SK-MEL-5 (cell line): ENCODE data around the gene ZDHHC11. TPM values are rescaled to one million over a fixed set of nuclear protein-coding genes. Genes with fewer than 3 reads are reported as not detected.
A peak's percentile ranks its signal among the peaks of the same experiment; 100 is the strongest.

Source experiments
- DNase-seq: peaks from one replicate; pipeline ENCODE4 v3.0.0-alpha.2; 2016; ENCODE audit warnings: low read depth, low spot score
- in situ Hi-C: cut with HindIII; loops from 2 replicates; pipeline ENCODE4 v1.10.0; 2016; ENCODE audit warnings: low sequenced_read_pairs, high pct_unique_total_duplicates, low pct_unique_long_range_greater_than_20kb
- polyA plus RNA-seq, 2 experiments: library from polyadenylated mRNA; depleted of rRNA; stranded (reverse); fragments of >200 nt; gene quantifications; 2 replicates each; pipeline ENCODE4 v1.2.3, GENCODE V29; 2015
- total RNA-seq: library from RNA; depleted of rRNA; stranded (reverse); fragments of >200 nt; shearing (Covaris generic); gene quantifications from 2 replicates; pipeline ENCODE4 v1.2.3, GENCODE V29; 2014; rRNA removed

The ZDHHC11 gene, protein sequence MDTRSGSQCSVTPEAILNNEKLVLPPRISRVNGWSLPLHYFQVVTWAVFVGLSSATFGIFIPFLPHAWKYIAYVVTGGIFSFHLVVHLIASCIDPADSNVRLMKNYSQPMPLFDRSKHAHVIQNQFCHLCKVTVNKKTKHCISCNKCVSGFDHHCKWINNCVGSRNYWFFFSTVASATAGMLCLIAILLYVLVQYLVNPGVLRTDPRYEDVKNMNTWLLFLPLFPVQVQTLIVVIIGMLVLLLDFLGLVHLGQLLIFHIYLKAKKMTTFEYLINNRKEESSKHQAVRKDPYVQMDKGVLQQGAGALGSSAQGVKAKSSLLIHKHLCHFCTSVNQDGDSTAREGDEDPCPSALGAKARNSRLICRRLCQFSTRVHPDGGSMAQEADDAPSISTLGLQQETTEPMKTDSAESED
- total RNA-seq: 15.7 and 18.2 TPM in 2 replicates
- 5.3 and 11.6 TPM in 2 replicates for polyA plus RNA-seq (2015; cell fraction: cytosol; rRNA removed)
- 311 and 517 TPM in 2 replicates for polyA plus RNA-seq (2015; cell fraction: nucleus; rRNA removed)

DNA sequence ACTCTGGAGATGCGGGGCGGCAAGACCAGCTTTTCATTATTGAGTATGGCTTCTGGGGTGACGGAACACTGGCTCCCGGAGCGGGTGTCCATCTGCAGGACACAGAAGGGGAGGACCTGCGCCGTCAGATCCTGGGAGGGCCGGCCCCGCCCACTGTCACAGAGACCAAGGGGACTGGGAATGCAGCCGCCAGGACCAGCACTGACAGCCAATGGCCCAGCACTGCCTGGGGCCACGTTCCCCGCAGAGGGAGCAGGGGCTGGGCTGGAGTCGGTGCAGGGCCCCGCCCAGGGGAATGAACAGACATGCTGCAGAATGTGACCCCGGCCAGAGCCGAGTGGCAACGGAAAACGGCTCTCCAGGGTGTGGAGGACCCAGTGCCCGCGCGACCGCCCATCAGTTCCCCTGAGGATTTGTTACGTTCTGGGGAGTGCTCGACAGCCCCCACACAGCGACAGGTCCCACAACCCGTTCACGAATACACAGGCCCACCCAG, at the start of gene ZDHHC11:
Gene ZDHHC11 (minus strand): TSS at position 476 of the 496 bp plus-strand sequence. CDS start 384 bp downstream, at position 92.
- in situ Hi-C loops: no loop called here
- no peak for DNase-seq

GRCh38 chr5:893711-894110, 42.9 kb upstream of the ZDHHC11 start:
- DNase-seq: no peak
- in situ Hi-C loops: no loop called here

DNA sequence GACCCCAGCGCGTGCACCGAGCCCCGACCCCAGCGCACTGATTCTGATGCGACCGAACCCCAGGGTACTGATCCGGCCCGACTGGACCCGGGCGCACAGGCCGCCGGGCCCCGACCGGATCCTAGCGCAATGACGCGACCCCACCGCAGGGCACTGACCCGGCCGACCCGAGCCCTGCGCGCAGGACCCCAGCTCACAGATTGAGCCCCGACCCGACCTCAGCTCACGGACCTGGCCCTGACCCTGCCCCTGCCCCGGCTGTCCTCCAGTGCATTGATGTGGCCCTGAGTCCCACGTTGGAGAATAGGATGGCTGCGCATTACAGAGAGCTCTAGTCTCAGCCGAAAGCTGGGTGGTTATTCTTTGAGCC, 42.3 kb upstream of the ZDHHC11 start:
- in situ Hi-C loops: no loop called here
- DNase-seq: no peak

DNA sequence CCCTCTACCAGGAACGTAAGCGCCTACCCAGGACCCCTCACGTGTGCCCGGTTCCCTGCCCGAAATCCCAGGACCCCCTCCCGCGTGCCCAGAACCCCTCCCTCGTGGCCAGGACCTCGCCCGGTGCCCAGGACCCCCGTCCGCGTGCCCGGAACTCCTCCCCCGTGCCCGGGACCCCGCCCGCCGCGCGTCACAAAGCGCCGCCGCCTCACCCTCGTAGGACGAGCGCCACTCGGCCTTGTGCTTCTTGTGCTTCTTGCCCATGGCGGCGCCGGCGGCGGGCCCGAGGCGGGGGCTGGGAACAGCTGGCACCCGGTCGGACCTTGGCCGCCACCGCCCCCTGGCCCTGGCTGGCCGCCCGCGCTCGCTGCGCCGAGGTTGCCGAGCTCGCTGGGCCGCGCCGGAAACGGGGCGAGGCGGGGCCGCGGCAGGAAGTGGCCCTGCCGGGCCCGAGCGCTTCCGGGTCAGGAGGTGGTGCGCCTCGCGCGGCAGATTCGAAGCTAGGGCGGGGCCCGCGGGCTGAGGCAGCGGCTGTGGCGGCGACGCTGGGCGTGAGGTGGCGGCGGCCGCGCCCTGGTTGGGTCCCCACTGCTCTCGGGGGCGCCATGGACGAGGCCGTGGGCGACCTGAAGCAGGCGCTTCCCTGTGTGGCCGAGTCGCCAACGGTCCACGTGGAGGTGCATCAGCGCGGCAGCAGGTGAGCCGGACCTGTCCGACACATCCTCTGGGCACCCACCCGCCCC, 41.8 kb upstream of the ZDHHC11 start, which contains the start of the genes BRD9 and TRIP13:
Gene BRD9 (minus strand): TSS at position 408 of the 743 bp plus-strand sequence. CDS start 144 bp downstream, at position 264.
Gene TRIP13 (plus strand): TSS at position 491 of the 743 bp plus-strand sequence. CDS start 115 bp downstream, at position 606.
- in situ Hi-C loops: no loop called here
- DNase-seq: peak; percentile 83

GRCh38 chr5:891837-892393, 41.1 kb upstream of the ZDHHC11 start:
- in situ Hi-C loops: no loop called here
- no peak for DNase-seq

GRCh38 chr5:891117-891836, 40.5 kb upstream of the ZDHHC11 start:
- in situ Hi-C loops: no loop called here

DNA sequence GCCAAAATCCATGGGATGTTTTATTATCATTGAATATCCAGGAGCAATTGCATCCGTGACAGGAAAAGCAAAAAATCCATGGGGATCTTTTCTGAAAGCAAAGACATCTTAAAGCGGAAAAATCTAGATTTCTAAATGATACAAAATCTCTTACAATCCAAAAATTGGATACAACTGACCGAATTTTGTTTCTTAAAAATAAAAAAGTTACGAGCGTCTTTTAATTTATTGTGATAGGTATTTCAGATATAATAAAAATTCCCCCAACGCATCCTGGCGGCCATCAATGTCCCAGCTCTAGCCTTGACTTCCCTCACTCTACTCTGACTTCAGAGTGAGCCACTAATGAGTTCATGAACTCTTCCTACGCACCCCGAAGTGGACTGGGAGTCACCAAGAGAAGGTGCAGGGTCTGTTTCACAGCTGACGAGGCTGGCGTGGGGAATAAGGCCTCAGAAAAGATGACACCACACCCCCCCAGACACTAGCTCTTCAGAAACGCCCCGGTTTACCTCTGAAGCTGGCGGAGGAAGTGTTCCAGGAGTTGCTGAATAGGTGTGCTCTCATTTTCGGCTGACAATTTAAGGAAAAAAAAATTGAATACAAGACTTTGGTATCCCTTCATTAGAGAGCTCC, 38.4 kb upstream of the ZDHHC11 start:
- in situ Hi-C loops: no loop called here
- DNase-seq: no peak

More at GRCh38 chr5:891117-891836, 40.5 kb upstream of the ZDHHC11 start:
- peak; percentile 15 for DNase-seq

- DNase-seq: no peak
- in situ Hi-C loops: no loop called here
Measured at GRCh38 chr5:888638-889035, 37.9 kb upstream of the ZDHHC11 start.

DNA sequence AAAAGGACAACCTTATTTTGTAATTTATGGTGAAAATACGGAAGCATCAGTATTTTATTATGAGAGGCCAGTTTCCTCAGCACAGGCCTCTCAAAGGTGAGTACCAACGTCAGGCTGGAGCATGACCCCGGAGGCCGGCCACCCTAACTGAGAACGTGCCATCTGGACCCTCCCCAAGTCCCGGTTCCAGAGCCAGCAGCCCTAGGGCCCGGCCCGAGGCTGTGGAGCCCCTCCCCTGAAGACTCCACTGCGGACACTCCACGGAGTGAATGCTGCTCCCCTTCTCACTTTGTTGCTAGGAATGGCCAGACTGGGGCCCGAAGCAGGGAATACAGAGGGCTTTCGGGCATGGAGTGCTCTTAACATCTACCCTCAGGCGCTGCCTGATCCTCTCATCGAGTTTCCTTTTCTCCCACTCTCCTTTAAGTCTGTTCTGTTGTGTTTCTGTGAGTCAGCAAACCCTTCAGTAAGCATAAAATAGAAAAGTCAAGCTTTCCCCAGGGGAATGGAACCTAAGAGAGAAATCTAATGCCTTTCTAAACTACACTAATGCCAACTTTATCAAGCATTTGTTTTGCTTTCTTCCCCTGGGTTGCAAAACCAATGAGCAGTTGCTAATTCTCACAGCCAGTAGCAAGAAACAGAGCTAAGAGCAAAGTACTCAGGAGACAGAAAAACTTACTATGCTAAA, 37.3 kb upstream of the ZDHHC11 start:
- no peak for DNase-seq
- in situ Hi-C loops: no loop called here

- no peak for DNase-seq
- in situ Hi-C loops: no loop called here
Measured at GRCh38 chr5:886716-887325, 36.0 kb upstream of the ZDHHC11 start.

DNA sequence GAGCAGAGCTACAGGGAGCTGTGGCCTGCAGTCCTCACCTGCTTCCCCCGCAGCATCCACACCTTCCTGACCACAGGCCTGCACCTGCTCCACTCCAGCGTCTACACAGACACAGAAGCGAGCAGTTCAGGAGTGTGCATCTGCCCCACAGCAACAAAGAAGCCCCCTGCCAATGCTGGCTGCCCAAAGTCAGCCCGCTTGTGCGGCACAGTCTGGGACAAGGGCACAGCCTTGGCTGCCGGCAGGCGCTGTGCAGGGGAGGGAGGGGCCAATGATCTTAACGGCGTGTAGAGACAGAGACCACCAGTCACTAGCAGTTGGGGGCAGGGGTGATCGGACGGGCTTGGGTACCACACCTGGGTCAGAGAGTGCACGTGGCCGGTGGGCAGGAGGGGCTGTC, 35.2 kb upstream of the ZDHHC11 start:
- no peak for DNase-seq
- in situ Hi-C loops: no loop called here

DNA sequence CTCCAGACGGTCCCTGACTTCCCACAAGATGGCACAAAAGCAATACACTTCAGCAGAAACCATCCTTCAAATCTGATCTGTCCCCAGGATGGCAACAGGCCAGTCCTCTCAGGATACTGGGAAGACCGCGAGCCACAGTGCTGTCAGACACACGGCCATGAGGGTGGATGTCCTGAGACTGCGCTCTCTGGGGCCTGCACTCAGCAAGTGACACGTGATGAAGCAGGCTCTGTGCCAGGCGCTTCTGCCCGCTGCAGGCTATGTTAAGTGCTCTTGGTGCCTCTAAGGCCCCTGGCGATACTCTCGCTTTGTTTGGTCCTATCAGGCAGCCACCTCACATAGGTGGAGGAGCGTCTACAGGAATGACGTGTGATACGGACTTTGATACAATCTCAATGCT, 34.7 kb upstream of the ZDHHC11 start:
- in situ Hi-C loops: no loop called here
- no peak for DNase-seq

DNA sequence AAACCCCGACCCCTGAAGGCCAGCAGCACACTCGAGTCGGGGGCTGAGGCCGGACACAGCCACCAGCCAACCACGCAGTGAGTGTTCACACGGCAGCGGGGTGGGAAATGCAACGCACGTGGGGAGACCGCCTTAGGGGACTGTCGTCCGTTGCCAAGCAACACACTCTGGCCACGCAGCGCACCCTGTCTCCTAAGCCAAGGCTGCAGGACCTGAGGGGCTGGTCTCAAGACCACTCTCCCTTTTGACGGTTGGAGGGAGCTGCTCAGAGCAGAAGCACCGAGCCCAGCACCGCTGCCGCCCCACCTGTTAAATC, 34.3 kb upstream of the ZDHHC11 start:
- in situ Hi-C loops: no loop called here
- DNase-seq: no peak

DNA sequence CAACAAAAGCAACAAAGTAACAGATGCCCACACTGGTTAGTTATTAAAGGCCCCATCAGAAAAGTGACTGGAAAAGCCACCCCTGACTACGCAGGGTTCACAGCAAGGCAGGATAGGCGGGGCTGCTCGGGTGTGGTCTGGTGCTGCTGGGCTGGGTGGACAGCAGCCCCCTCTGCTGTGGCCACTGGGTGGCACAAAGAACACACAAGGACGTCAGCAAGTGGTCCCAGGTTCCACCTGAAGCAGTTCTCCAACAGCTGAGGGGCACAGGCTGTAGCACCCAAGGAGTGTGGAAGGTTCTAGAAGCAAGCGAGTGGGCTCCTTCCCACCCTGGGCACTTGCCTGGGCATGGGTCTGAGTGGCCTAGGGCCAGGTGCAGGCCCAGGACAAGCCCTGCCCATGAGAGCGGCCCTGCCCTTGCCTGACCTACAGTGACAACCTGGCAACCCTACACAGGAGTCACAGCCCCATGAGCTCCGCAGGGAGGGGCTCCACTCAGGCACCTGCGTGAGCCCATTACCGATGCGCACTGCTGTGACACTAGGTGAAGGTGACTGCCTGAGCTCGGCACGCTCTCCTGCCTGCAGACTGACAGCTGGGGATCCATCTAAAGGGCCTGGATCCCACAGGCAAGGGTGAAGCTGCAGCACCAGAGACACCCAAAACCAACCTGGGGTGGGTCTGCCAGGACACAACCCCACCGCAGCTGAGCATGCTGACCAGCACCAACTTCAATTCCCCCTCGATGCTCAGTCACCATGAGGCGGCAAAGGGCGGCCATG, 33.8 kb upstream of the ZDHHC11 start:
- no peak for DNase-seq
- in situ Hi-C loops: no loop called here

DNA sequence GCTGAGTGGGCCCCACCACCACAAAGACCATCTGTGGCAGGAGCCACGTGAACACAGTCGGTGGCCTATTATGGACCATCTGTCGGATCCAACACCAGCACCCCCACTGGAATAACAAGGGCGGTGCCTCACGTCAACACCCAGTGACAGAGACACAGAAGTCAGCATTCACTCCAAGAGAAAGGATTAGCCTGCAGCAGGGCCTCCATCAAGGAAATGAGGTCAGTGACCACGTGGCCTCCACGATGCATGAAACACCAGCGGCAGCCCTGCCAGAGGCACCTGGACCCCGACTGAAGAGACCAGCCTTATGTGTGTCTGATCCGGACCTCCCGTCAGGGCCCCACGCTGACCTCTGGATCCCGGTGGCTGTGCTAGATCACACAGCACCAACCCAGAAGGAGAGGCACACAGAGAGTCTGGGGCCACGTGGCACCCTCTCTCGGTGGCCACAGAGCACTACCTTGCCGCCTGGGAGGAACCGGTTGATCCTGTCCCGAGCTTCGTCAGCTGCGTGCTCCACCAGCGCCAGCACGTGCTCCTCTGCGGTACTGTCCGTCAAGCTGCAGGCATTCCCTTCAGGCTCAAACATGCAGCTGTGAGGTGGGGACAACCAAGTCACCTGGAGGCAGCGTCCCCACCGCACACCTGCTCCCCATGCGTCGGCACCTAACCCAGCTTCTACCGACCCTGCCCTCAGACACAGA, 32.8 kb upstream of the ZDHHC11 start:
- DNase-seq: no peak
- in situ Hi-C loops: no loop called here
